ENCODE data around the gene SMIM28.
"Not testable (repeated sequence)": the region's sequence is repeated elsewhere in the genome, so short reads cannot be mapped to it uniquely, and the experiment has no call there.

Gene SMIM28

GRCh38 chr6:138421089-138421488 is 43.4 kb downstream of the SMIM28 start:
- Histone ChIP-seq H3K9ac (ENCODE audit: low read length) (no peak overlapping the region), H3K9me3 (ENCODE audit: control insufficient read depth, insufficient read depth, low read depth, low read length) (no peaks in the 10 kb centered on the region), H3K27ac (ENCODE audit: low read depth, low read length) (no peak overlapping the region), H3K4me3 (ENCODE audit: low read depth, low read length) (no peak overlapping the region), H3K27me3 (ENCODE audit: control insufficient read depth, insufficient read depth, low read length) (no peaks in the 10 kb centered on the region), H3K36me3 (ENCODE audit: control insufficient read depth, insufficient read depth, low read length) (peaks cover 31% of the 10 kb centered on the region), H3K4me1 (ENCODE audit: control insufficient read depth, insufficient read depth, low read length) (no peaks in the 10 kb centered on the region)

- Histone ChIP-seq H3K4me1 (ENCODE audit: control insufficient read depth, insufficient read depth, low read length) (no peaks in the 10 kb centered on the region), H3K9me3 (ENCODE audit: control insufficient read depth, insufficient read depth, low read depth, low read length) (no peaks in the 10 kb centered on the region), H3K27ac (ENCODE audit: low read depth, low read length) (no peak overlapping the region), H3K9ac (ENCODE audit: low read length) (no peak overlapping the region), H3K4me3 (ENCODE audit: low read depth, low read length) (no peak overlapping the region), H3K36me3 (ENCODE audit: control insufficient read depth, insufficient read depth, low read length) (peaks cover 34% of the 10 kb centered on the region), H3K27me3 (ENCODE audit: control insufficient read depth, insufficient read depth, low read length) (no peaks in the 10 kb centered on the region)
These were observed 43.9 kb downstream of the SMIM28 start for GRCh38 chr6:138421608-138422007.

- H3K9ac ChIP-seq (ENCODE audit: low read length) = no peak overlapping the region
- H3K27ac ChIP-seq (ENCODE audit: low read depth, low read length) = no peak overlapping the region
- no peaks in the 10 kb centered on the region for H3K4me1 ChIP-seq (ENCODE audit: control insufficient read depth, insufficient read depth, low read length)
These were observed 45.2 kb downstream of the SMIM28 start for GRCh38 chr6:138422861-138423260.

GRCh38 chr6:138424004-138424904 is 46.5 kb downstream of the SMIM28 start:
- Histone ChIP-seq H3K4me1 (ENCODE audit: control insufficient read depth, insufficient read depth, low read length) (no peaks in the 10 kb centered on the region), H3K4me3 (ENCODE audit: low read depth, low read length) (no peak overlapping the region), H3K27me3 (ENCODE audit: control insufficient read depth, insufficient read depth, low read length) (no peaks in the 10 kb centered on the region), H3K9ac (ENCODE audit: low read length) (no peak overlapping the region), H3K27ac (ENCODE audit: low read depth, low read length) (no peak overlapping the region), H3K9me3 (ENCODE audit: control insufficient read depth, insufficient read depth, low read depth, low read length) (no peaks in the 10 kb centered on the region), H3K36me3 (ENCODE audit: control insufficient read depth, insufficient read depth, low read length) (peaks cover 36% of the 10 kb centered on the region)

More at GRCh38 chr6:138422861-138423260, 45.2 kb downstream of the SMIM28 start:
- Histone ChIP-seq H3K36me3 (ENCODE audit: control insufficient read depth, insufficient read depth, low read length) (peaks cover 38% of the 10 kb centered on the region), H3K27me3 (ENCODE audit: control insufficient read depth, insufficient read depth, low read length) (no peaks in the 10 kb centered on the region), H3K9me3 (ENCODE audit: control insufficient read depth, insufficient read depth, low read depth, low read length) (no peaks in the 10 kb centered on the region), H3K4me3 (ENCODE audit: low read depth, low read length) (no peak overlapping the region)

- not testable (repeated sequence) for H3K9me3 ChIP-seq (ENCODE audit: control insufficient read depth, insufficient read depth, low read depth, low read length); H3K27me3 ChIP-seq (ENCODE audit: control insufficient read depth, insufficient read depth, low read length); H3K4me1 ChIP-seq (ENCODE audit: control insufficient read depth, insufficient read depth, low read length); H3K4me3 ChIP-seq (ENCODE audit: low read depth, low read length); H3K27ac ChIP-seq (ENCODE audit: low read depth, low read length); H3K9ac ChIP-seq (ENCODE audit: low read length)
- H3K36me3 ChIP-seq (ENCODE audit: control insufficient read depth, insufficient read depth, low read length) = peaks cover 34% of the 10 kb centered on the region
These were observed 47.6 kb downstream of the SMIM28 start for GRCh38 chr6:138425256-138425655.

GRCh38 chr6:138426500-138427123 is 48.9 kb downstream of the SMIM28 start:
- Histone ChIP-seq H3K4me1 (ENCODE audit: control insufficient read depth, insufficient read depth, low read length) (no peaks in the 10 kb centered on the region; the same call in 1 of the 2 replicates), H3K9ac (ENCODE audit: low read length) (no peak overlapping the region), H3K9me3 (ENCODE audit: control insufficient read depth, insufficient read depth, low read depth, low read length) (no peaks in the 10 kb centered on the region), H3K27ac (ENCODE audit: low read depth, low read length) (no peak overlapping the region), H3K27me3 (ENCODE audit: control insufficient read depth, insufficient read depth, low read length) (no peaks in the 10 kb centered on the region), H3K4me3 (ENCODE audit: low read depth, low read length) (no peak overlapping the region), H3K36me3 (ENCODE audit: control insufficient read depth, insufficient read depth, low read length) (peaks cover 36% of the 10 kb centered on the region)

- no peak overlapping the region for H3K4me3 ChIP-seq (ENCODE audit: low read depth, low read length)
- no peak overlapping the region for H3K9ac ChIP-seq (ENCODE audit: low read length)
- peaks cover 36% of the 10 kb centered on the region for H3K36me3 ChIP-seq (ENCODE audit: control insufficient read depth, insufficient read depth, low read length)
- H3K27ac ChIP-seq (ENCODE audit: low read depth, low read length) = no peak overlapping the region
- no peaks in the 10 kb centered on the region for H3K27me3 ChIP-seq (ENCODE audit: control insufficient read depth, insufficient read depth, low read length)
- H3K9me3 ChIP-seq (ENCODE audit: control insufficient read depth, insufficient read depth, low read depth, low read length) = no peaks in the 10 kb centered on the region
- no peaks in the 10 kb centered on the region; the same call in 1 of the 2 replicates for H3K4me1 ChIP-seq (ENCODE audit: control insufficient read depth, insufficient read depth, low read length)
These were observed 50.0 kb downstream of the SMIM28 start for GRCh38 chr6:138427701-138428100.

- H3K36me3 ChIP-seq (ENCODE audit: control insufficient read depth, insufficient read depth, low read length) = peaks cover 38% of the 10 kb centered on the region
- H3K9me3 ChIP-seq (ENCODE audit: control insufficient read depth, insufficient read depth, low read depth, low read length) = no peaks in the 10 kb centered on the region
- no peak overlapping the region for H3K27ac ChIP-seq (ENCODE audit: low read depth, low read length)
- H3K4me3 ChIP-seq (ENCODE audit: low read depth, low read length) = no peak overlapping the region
- H3K27me3 ChIP-seq (ENCODE audit: control insufficient read depth, insufficient read depth, low read length) = no peaks in the 10 kb centered on the region
- no peaks in the 10 kb centered on the region; the same call in 1 of the 2 replicates for H3K4me1 ChIP-seq (ENCODE audit: control insufficient read depth, insufficient read depth, low read length)
- H3K9ac ChIP-seq (ENCODE audit: low read length) = no peak overlapping the region
These were observed 51.4 kb downstream of the SMIM28 start for GRCh38 chr6:138428944-138429598.

- no peaks in the 10 kb centered on the region; the same call in 1 of the 2 replicates for H3K4me1 ChIP-seq (ENCODE audit: control insufficient read depth, insufficient read depth, low read length)
- H3K36me3 ChIP-seq (ENCODE audit: control insufficient read depth, insufficient read depth, low read length) = peaks cover 31% of the 10 kb centered on the region
- H3K27ac ChIP-seq (ENCODE audit: low read depth, low read length) = no peak overlapping the region
- H3K27me3 ChIP-seq (ENCODE audit: control insufficient read depth, insufficient read depth, low read length) = no peaks in the 10 kb centered on the region
- no peak overlapping the region for H3K9ac ChIP-seq (ENCODE audit: low read length)
- H3K4me3 ChIP-seq (ENCODE audit: low read depth, low read length) = no peak overlapping the region
- no peaks in the 10 kb centered on the region for H3K9me3 ChIP-seq (ENCODE audit: control insufficient read depth, insufficient read depth, low read depth, low read length)
These were observed 52.1 kb downstream of the SMIM28 start for GRCh38 chr6:138429761-138430160.

- H3K9ac ChIP-seq (ENCODE audit: low read length) = no peak overlapping the region
- H3K27ac ChIP-seq (ENCODE audit: low read depth, low read length) = no peak overlapping the region
- peaks cover 30% of the 10 kb centered on the region for H3K36me3 ChIP-seq (ENCODE audit: control insufficient read depth, insufficient read depth, low read length)
- no peaks in the 10 kb centered on the region for H3K27me3 ChIP-seq (ENCODE audit: control insufficient read depth, insufficient read depth, low read length)
- no peaks in the 10 kb centered on the region for H3K9me3 ChIP-seq (ENCODE audit: control insufficient read depth, insufficient read depth, low read depth, low read length)
- H3K4me3 ChIP-seq (ENCODE audit: low read depth, low read length) = no peak overlapping the region
- H3K4me1 ChIP-seq (ENCODE audit: control insufficient read depth, insufficient read depth, low read length) = no peaks in the 10 kb centered on the region; the same call in 1 of the 2 replicates
These were observed 52.8 kb downstream of the SMIM28 start for GRCh38 chr6:138430361-138431145.
